Esophagus squamous epithelium (tissue), 4 donors: Measurements from ENCODE around the gene NR2F2.

Source experiments
- CTCF ChIP-seq, 6 experiments: fragments of 450-650 bp in 4 of 6; fragments of 200-600 bp in 2 of 6; sonication (generic) in 2 of 6; IDR thresholded peaks; one replicate each; pipeline ENCODE4 v1.5.1; 2016 to 2019; ENCODE audit warnings: antibody characterized with exemption in 6 of 6, mild to moderate bottlenecking in 4 of 6, moderate library complexity in 4 of 6
- POLR2A ChIP-seq, 4 donors: fragments of 450-650 bp; IDR thresholded peaks; one replicate each; pipeline ENCODE4 v1.6.1; 2017; ENCODE audit warnings: antibody characterized with exemption in 4 of 4, mild to moderate bottlenecking in 4 of 4, moderate library complexity in 3 of 4

- TF ChIP-seq CTCF (IDR thresholded peaks at IDR 0.05): no peak
- TF ChIP-seq POLR2A (IDR thresholded peaks at IDR 0.05): no peak
These were observed 39.8 kb upstream of the NR2F2 start for GRCh38 chr15:96290679-96291078.
